PC-3 (cell line): Measurements from ENCODE around the gene TCAF1. TPM values are rescaled to one million over a fixed set of nuclear protein-coding genes. Genes with fewer than 3 reads are reported as not detected.

ENCODE experiments used
- ATAC-seq: fragments of 200-7000 bp; cut with Tn5 transposase; 2 replicates; pipeline ENCODE4 v1.9.1; 2020; ENCODE audit warnings: mild to moderate bottlenecking, moderate library complexity
- BruUV-seq: library from RNA; stranded (reverse); fragments of 400-500 nt; replicated peaks from 2 replicates; lab custom pipeline; 2021; lab: Mats Ljungman, UMichigan
- CTCF ChIA-PET: fragments of 300-600 bp; sonication (Branson Sonifier 250); formaldehyde crosslinking; loops from one replicate; lab custom pipeline; 2022; ENCODE audit warnings: antibody characterized with exemption; lab: Charles Lee
- POLR2A ChIA-PET: fragments of 300-600 bp; sonication (Branson Sonifier 250); formaldehyde crosslinking; loops from one replicate; lab custom pipeline; 2022; ENCODE audit warnings: antibody characterized with exemption; ENCODE audit not compliant: unreplicated experiment; lab: Charles Lee
- DNase-seq: peaks from one replicate; pipeline ENCODE4 v3.0.0-alpha.2; 2015
- H2AFZ ChIP-seq: fragments of 300-600 bp; sonication (generic); 2 replicates; pipeline ENCODE4 v1.6.0; 2016; ENCODE audit warnings: antibody characterized with exemption, low read length
- H3F3A ChIP-seq: fragments of 300-600 bp; sonication (generic); one replicate; pipeline ENCODE4 v1.6.0; 2017; ENCODE audit warnings: antibody characterized with exemption, low read length, control low read depth, mild to moderate bottlenecking; ENCODE audit not compliant: unreplicated experiment
- H3K27ac ChIP-seq: fragments of 300-600 bp; sonication (generic); 2 replicates; pipeline ENCODE4 v1.5.1; 2016; ENCODE audit warnings: mild to moderate bottlenecking, low read length
- H3K27me3 ChIP-seq: fragments of 300-600 bp; sonication (generic); 2 replicates; pipeline ENCODE4 v1.6.1; 2016; ENCODE audit warnings: low read length, mixed read lengths
- H3K36me3 ChIP-seq: fragments of 300-600 bp; sonication (generic); 2 replicates; pipeline ENCODE4 v1.6.1; 2016; ENCODE audit warnings: low read depth, mixed run types, low read length, mixed read lengths
- H3K4me1 ChIP-seq: fragments of 300-600 bp; sonication (generic); 2 replicates; pipeline ENCODE4 v1.5.1; 2016; ENCODE audit warnings: low read length; ENCODE audit not compliant: insufficient read depth
- H3K4me2 ChIP-seq: fragments of 300-600 bp; sonication (generic); 2 replicates; pipeline ENCODE4 v1.6.0; 2016; ENCODE audit warnings: low read length
- H3K4me3 ChIP-seq: fragments of 300-600 bp; sonication (generic); 2 replicates; pipeline ENCODE4 v1.5.1; 2016; ENCODE audit warnings: mild to moderate bottlenecking, low read length, mixed read lengths
- H3K79me2 ChIP-seq: fragments of 300-600 bp; sonication (generic); 2 replicates; pipeline ENCODE4 v1.6.1; 2017; ENCODE audit warnings: low read length, mixed read lengths
- H3K9ac ChIP-seq: fragments of 300-600 bp; sonication (generic); 2 replicates; pipeline ENCODE4 v1.6.0; 2016; ENCODE audit warnings: mild to moderate bottlenecking, low read length
- H3K9me2 ChIP-seq: fragments of 300-600 bp; sonication (generic); replicated peaks from 2 replicates; pipeline ENCODE4 v1.6.1; 2016; ENCODE audit warnings: mixed run types, low read length, mixed read lengths
- H3K9me3 ChIP-seq: fragments of 300-600 bp; sonication (generic); 2 replicates; pipeline ENCODE4 v1.6.1; 2016; ENCODE audit warnings: low read length, mixed read lengths
- H4K20me1 ChIP-seq: fragments of 300-600 bp; sonication (generic); 2 replicates; pipeline ENCODE4 v1.6.1; 2016; ENCODE audit warnings: low read length, mixed read lengths
- CTCF ChIP-seq: fragments of 300-600 bp; sonication (generic); conservative IDR thresholded peaks from 2 replicates; pipeline ENCODE4 v1.5.1; 2017; ENCODE audit warnings: antibody characterized with exemption, low read depth, mild to moderate bottlenecking, low read length
- EZH2 ChIP-seq: fragments of 300-600 bp; sonication (generic); IDR thresholded peaks from one replicate; pipeline ENCODE4 v1.6.1; 2017; ENCODE audit warnings: antibody characterized with exemption, mild to moderate bottlenecking, low read length; ENCODE audit not compliant: unreplicated experiment
- EZH2phosphoT487 ChIP-seq: fragments of 300-600 bp; sonication (generic); IDR thresholded peaks from 2 replicates; pipeline ENCODE4 v1.6.1; 2018; ENCODE audit warnings: mild to moderate bottlenecking, antibody characterized with exemption, low read length, borderline replicate concordance
- intact Hi-C: fragments of 100-400 bp; cut with micrococcal nuclease; formaldehyde crosslinking; loops from 2 replicates; pipeline ENCODE4 v1.9.0; 2023
- total RNA-seq: library from RNA; depleted of rRNA; stranded (reverse); fragments of >200 nt; gene quantifications from 2 replicates; pipeline ENCODE4 v1.2.3, GENCODE V29; 2014

Gene TCAF1
- total RNA-seq, 1 experiment from 2014 or later: 12.4 TPM

GRCh38 chr7:143882020-143882603 lies 19.9 kb downstream of the TCAF1 start:
- POLR2A ChIA-PET: no interaction called here
- no peaks in the 10 kb centered on the region for H3K9me3 ChIP-seq
- BruUV-seq: no TSS peak
- H3K79me2 ChIP-seq: no peaks in the 10 kb centered on the region
- no peaks in the 10 kb centered on the region for H3F3A ChIP-seq
- H3K9me2 ChIP-seq: no peaks in the 10 kb centered on the region
- TF ChIP-seq CTCF (no peak), EZH2phosphoT487 (no peak), EZH2 (no peak)
- H3K4me3 ChIP-seq: no peak overlapping the region
- H3K36me3 ChIP-seq: no peaks in the 10 kb centered on the region
- no peak overlapping the region for H3K9ac ChIP-seq
- no peaks in the 10 kb centered on the region for H3K27me3 ChIP-seq
- H3K4me2 ChIP-seq: no peak overlapping the region
- no peaks in the 10 kb centered on the region for H3K4me1 ChIP-seq
- intact Hi-C loops: no loop called here
- no peak overlapping the region for H3K27ac ChIP-seq
- H4K20me1 ChIP-seq: no peaks in the 10 kb centered on the region
- CTCF ChIA-PET: no interaction called here
- no peak for DNase-seq
- no peak overlapping the region for H2AFZ ChIP-seq
- ATAC-seq: no peak

DNA sequence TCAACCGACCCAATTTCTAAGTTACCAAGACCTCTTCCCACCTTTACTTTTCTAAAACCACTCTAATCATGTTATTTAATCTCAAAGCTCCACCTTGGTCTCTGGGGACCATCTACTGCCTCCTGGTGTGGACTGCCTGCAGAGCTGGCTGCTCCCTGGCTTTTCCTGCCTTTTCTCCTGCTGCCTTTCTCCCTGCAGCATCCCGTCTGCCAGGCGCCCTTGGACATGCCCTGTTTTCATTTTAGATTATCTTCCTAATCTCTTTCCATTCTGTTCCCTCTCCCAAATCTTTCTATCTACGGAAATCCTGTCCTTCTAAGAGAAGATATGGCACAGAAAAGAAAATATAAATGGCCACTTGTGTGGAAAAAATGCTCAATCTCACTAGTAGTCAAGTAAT lies 23.1 kb downstream of the TCAF1 start:
- H3K36me3 ChIP-seq: no peaks in the 10 kb centered on the region
- no peaks in the 10 kb centered on the region for H3K4me1 ChIP-seq
- H3K4me3 ChIP-seq: no peak overlapping the region
- H3K27ac ChIP-seq: no peak overlapping the region
- no peak overlapping the region for H3K4me2 ChIP-seq
- TF ChIP-seq CTCF (no peak; the same call in 1 of the 2 replicates), EZH2phosphoT487 (no peak), EZH2 (no peak)
- POLR2A ChIA-PET: no interaction called here
- no peaks in the 10 kb centered on the region for H3K9me2 ChIP-seq
- H3K9ac ChIP-seq: no peak overlapping the region
- BruUV-seq: no TSS peak
- H3K27me3 ChIP-seq: no peaks in the 10 kb centered on the region
- no peaks in the 10 kb centered on the region for H3K9me3 ChIP-seq
- no peak overlapping the region for H2AFZ ChIP-seq
- no peaks in the 10 kb centered on the region for H3K79me2 ChIP-seq
- intact Hi-C loops: no loop called here
- DNase-seq (no peak), ATAC-seq (no peak)
- no peaks in the 10 kb centered on the region for H3F3A ChIP-seq
- CTCF ChIA-PET: no interaction called here
- H4K20me1 ChIP-seq: no peaks in the 10 kb centered on the region

GRCh38 chr7:143877098-143877497 lies 24.9 kb downstream of the TCAF1 start:
- CTCF ChIA-PET: no interaction called here
- Histone ChIP-seq H3K79me2 (no peaks in the 10 kb centered on the region), H3K9ac (no peak overlapping the region), H3K9me3 (no peaks in the 10 kb centered on the region), H4K20me1 (no peaks in the 10 kb centered on the region), H3K4me2 (no peak overlapping the region), H3K27ac (no peak overlapping the region), H3F3A (no peaks in the 10 kb centered on the region), H2AFZ (no peak overlapping the region), H3K9me2 (no peaks in the 10 kb centered on the region), H3K27me3 (no peaks in the 10 kb centered on the region), H3K36me3 (no peaks in the 10 kb centered on the region), H3K4me1 (no peaks in the 10 kb centered on the region), H3K4me3 (no peak overlapping the region)
- BruUV-seq: no TSS peak
- DNase-seq (no peak), ATAC-seq (no peak)
- no peak for TF ChIP-seq EZH2phosphoT487
- TF ChIP-seq CTCF: no peak
- TF ChIP-seq EZH2: no peak
- intact Hi-C loops: no loop called here
- POLR2A ChIA-PET: no interaction called here
